IPS-NIHi11 (cell line): Measurements from ENCODE around the gene SPR.
A peak's percentile ranks its signal among the peaks of the same experiment; 100 is the strongest.

Experiments
- DNase-seq: peaks from one replicate; pipeline ENCODE4 v3.0.0; 2012; ENCODE audit warnings: mixed read lengths, low spot score

The SPR gene

DNA sequence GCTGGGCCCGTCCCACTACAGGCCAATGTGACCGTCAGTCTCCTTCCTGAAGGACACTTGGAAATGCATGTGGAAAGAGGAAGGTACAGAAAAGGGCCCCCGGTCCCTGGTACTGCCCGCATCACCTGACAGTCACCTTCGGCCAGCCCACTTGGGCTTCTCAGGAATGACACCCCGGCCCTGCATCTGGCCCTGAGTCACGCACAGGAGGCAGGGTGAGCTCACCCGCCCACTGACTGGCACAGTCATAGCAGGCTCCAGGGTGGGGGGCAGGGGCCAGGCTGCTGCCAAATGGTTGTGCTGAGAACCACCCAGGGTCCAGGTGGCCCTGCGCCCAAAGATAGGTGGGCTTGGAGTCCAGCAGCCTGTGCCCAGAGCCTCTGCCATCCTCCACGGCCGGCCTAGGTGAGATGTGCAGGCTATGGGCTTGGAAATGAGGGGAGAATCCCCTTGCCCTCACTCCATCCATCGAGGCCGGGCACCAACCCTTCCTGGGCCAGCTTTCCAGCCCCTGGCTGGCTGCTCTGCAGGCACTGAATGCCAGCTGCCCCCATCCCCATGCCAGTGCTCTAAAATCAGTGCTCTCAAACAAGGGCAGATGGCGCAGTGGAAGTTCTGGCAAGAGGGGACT is 44.2 kb downstream of the SPR start:
- no peak for DNase-seq

DNA sequence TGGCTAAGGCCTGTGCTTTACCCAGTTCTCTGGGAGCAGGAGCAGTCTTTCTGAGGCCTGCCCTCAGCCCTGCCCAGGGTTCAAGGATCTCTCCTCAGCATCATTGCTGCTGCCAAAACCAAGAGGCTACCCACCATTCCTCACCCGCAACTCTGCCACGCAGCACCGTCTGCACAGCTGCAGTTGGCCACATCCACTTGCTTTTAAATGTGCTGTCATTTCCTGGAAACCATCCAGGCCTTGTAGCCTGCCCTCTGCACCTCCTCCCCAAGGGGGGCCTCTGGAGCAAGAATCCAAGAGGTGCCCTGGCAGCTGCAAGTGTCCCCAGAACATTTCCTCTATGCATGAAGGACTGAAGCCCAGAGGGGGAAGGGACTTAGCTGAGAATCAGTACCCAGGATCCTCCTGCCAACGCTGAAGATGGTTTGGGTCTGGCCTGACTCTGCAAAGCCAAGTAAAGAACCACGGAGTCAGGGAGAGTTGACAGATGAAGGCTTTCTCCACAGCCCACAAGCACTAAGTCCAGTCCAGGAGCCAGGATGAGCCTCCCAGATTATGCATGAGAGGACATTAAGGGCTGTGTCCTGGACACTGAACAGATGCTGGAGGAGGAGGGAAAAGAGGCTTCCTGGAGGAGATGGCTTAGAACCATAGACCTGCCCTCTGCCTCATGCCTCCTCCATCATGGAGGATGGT is 45.0 kb downstream of the SPR start:
- DNase-seq, result no peak

DNA sequence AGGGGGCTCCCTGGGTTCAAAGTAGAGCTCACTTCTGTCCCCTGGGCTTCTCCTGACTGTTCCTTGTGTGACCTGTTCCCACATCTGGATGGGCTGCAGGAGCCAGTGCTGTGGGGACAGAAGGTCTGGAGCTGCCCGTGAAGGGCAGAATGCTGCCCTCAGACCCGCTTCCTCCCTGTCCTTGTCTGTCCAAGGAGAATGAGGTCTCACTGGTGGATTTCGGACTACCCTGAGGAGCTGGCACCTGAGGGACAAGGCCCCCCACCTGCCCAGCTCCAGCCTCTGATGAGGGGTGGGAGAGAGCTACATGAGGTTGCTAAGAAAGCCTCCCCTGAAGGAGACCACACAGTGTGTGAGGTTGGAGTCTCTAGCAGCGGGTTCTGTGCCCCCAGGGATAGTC is 45.6 kb downstream of the SPR start:
- DNase-seq, result no peak

DNA sequence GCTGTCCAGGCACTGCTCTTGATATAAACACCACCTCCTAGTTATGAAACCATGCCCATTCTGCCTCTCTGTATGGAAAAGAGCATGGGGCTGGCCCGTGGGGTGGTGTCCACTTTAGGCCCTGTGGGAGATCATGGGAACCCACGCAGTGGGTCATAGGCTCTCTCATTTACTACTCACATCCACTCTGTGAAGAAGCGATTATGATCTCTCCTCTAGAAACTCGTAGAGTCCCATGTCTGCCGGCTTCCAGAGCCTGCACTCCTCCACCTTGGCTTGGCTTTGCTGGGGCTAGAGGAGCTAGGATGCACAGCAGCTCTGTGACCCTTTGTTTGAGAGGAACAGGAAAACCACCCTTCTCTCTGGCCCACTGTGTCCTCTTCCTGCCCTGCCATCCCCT is 46.0 kb downstream of the SPR start:
- no peak for DNase-seq

DNA sequence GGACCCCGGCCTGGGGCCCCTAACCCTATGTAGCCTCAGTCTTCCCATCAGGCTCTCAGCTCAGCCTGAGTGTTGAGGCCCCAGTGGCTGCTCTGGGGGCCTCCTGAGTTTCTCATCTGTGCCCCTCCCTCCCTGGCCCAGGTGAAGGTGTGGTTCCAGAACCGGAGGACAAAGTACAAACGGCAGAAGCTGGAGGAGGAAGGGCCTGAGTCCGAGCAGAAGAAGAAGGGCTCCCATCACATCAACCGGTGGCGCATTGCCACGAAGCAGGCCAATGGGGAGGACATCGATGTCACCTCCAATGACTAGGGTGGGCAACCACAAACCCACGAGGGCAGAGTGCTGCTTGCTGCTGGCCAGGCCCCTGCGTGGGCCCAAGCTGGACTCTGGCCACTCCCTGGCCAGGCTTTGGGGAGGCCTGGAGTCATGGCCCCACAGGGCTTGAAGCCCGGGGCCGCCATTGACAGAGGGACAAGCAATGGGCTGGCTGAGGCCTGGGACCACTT is 46.5 kb downstream of the SPR start:
- no peak for DNase-seq

DNA sequence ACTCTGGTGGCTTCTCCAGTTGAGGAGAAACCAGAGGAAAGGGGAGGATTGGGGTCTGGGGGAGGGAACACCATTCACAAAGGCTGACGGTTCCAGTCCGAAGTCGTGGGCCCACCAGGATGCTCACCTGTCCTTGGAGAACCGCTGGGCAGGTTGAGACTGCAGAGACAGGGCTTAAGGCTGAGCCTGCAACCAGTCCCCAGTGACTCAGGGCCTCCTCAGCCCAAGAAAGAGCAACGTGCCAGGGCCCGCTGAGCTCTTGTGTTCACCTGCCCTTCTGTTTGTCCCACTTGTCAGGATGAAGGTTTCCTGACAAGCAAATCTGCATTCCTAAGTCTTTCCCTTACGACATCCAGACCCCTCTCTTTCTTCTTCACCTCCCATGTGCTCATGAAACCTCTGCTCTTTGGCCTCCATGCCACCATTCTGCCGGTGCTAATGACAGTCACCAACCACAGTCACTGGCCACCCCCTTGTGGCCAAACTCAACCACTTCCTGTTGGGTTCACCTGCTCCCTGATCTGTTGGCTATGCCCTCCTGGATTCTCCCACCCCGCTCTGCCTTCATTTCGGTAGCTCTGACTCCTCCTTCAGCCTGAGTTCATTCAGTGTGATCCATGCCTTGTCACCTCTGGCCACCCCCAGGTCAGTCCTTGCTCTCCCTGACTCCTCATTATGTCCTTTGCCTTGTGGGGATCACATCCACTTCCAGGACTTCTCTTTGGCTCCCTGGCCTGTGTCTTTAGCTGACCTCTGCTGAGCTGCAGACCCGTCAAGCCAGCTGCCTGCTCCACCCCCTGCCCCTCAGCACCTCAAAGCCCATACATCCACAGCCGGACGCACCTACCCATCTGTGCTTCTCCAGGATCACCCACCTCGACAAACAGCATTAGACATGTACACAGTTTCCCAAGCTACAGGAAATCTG is 47.7 kb downstream of the SPR start:
- DNase-seq, result peak; percentile 64

DNA sequence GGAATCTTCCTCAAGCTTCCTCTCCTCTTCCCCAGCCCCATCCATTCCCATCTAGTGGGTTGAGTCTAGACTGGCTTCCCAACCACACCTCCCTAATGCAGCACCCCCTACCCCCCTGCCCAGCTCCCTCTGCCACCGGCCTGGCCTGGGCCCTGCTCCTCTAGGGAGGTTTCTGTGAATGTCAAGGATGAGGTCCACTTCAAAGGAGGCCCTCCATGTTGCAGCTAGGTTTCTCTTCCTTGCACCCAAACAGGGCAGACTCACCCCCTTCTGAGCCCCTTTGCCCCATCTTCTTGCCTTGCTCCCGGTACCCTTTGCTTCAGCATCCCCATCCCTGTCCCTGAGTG is 48.4 kb downstream of the SPR start:
- DNase-seq, result no peak

DNA sequence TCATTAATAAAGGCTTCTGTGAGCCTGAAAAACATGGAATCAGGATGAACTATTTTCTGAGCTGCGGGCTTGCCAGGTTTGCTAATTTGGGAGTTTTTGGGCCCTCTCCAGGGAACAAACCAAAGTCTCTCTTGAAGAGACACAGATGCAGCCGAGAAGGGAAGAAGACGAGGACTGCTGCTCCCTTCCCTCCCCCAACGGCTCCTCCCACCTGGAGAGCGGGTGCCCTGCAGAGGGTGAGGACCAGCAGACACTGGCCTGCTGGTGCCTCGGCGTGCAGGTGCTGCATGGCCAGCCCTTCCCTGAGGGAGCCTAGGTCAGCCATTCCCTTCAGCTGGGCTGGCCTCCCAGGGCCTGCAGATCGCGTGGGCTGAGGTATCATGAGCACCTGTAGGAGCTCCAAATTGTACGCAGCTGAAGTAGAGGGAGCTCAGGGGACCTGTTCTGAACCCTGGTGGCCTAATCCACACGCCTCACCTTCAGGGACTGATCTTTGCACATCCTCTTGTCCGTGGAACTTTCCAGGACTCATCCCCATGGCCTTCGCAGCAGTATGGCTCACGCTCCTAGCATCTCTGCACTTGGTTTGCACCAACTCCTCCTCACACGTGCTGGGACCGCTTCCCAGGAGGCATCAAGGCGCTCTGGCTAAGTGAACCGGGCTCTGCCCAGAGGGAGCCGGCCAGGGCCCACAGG is 49.6 kb downstream of the SPR start:
- DNase-seq, result no peak

DNA sequence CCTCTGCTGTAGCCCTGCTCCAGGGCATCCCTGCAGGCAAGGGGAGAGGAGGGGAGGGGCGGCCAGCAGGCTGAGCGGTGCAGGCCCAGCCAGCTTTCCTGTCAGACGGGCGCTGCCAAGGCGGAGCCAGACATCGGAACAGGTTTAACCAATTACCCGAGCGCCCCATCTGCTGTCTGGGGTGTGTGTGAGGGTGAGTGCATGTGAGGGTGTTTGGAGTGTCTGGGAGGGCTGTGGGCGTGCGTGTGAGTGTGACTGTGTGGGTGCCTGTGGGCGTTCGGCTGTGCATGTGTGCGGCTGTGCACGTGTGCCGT is 50.1 kb downstream of the SPR start:
- DNase-seq, result no peak

DNA sequence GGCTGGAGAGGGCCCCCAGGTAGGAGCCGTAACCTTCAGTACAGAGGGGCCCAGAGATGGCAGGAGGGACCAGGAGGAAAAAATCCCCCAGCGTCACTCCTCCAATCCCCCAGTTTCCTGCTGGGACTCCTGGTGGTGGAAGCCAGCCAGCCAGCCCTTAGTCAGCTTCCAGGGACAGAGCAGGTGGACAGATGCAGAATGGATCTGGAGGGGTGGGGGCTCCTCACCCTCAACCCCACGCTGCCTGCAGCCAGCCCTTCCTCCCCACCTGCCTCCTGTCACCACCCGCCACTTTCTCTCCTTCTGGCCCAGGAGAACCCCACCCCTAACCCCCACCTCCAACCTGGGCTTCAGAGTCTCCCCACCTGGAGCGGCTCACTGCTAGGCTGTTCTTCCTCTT is 51.2 kb downstream of the SPR start:
- no peak for DNase-seq

DNA sequence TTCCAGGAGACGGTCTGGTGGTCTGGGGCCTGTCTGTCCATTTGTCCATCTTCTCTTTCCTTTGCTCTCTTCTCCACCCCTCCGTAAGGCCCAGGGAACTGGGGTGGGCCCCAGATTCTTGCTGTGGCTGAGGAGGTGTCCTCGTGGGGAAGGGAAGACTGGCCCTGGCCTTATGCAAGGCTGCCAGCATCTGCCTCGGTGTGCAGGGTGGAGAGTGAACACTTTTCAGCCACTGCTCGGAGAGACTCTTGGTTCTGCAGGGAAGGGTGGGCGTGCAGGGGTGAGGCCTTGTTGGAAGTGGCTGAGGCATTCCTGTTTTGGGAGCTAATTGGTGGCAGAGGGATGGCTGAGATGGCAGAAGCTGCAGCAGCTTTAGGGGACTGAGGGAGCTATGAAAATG is 53.2 kb downstream of the SPR start:
- DNase-seq, result no peak

DNA sequence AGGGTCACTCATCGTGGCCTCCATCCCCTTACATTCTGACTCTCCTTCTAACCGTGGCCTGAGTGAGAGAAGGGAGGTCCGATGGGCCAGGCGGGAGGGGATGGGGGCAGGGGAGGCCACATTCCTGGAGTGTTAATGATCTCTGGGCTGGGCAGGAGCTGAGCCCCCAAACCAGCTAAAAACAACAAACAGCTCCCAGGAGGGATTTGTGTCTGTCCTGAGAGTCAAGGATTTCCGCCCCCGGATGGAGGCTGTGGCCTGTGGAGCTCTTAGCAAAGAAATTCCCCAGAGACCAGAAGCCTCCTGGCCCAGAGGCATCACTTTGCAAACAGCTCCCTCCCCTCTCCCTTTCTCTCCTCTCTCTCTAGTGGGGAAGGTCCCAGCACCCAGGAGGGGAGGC is 53.6 kb downstream of the SPR start:
- DNase-seq, result peak; percentile 62
